Suprapubic skin (tissue), 4 donors: Measurements from ENCODE around the gene CFL2. TPM values are rescaled to one million over a fixed set of nuclear protein-coding genes. Genes with fewer than 3 reads are reported as not detected.
"Not testable (repeated sequence)": the region's sequence is repeated elsewhere in the genome, so short reads cannot be mapped to it uniquely, and the experiment has no call there.

Source experiments
- DNase-seq, 2 donors: peaks; one replicate each; pipeline ENCODE4 v3.0.0-alpha.2; 2019; ENCODE audit warnings: low spot score in 2 of 2
- H3K27ac ChIP-seq: fragments of 200-600 bp; sonication (generic); one replicate; pipeline ENCODE4 v1.5.1; 2019
- H3K27me3 ChIP-seq: fragments of 200-600 bp; sonication (generic); one replicate; pipeline ENCODE4 v1.5.1; 2019
- H3K36me3 ChIP-seq: fragments of 200-600 bp; sonication (generic); one replicate; pipeline ENCODE4 v1.5.1; 2019
- H3K4me1 ChIP-seq: fragments of 200-600 bp; sonication (generic); one replicate; pipeline ENCODE4 v1.5.1; 2019
- H3K4me3 ChIP-seq: fragments of 200-600 bp; sonication (generic); one replicate; pipeline ENCODE4 v1.5.1; 2019; ENCODE audit warnings: mild to moderate bottlenecking
- H3K9me3 ChIP-seq: fragments of 200-600 bp; sonication (generic); one replicate; pipeline ENCODE4 v1.5.1; 2019
- EP300 ChIP-seq: sonication (generic); formaldehyde crosslinking; IDR thresholded peaks from one replicate; pipeline ENCODE4 v1.6.1; 2017; ENCODE audit warnings: antibody characterized with exemption
- POLR2A ChIP-seq, 2 donors: fragments of 450-650 bp; IDR thresholded peaks; one replicate each; pipeline ENCODE4 v1.6.1; 2017; ENCODE audit warnings: antibody characterized with exemption in 2 of 2, mild to moderate bottlenecking in 2 of 2, moderate library complexity in 2 of 2
- POLR2AphosphoS5 ChIP-seq, 3 donors: sonication (generic); formaldehyde crosslinking; IDR thresholded peaks; one replicate each; pipeline ENCODE4 v1.6.1; 2017; ENCODE audit warnings: antibody characterized with exemption in 3 of 3
- WGBS: methylation state at CpG from one replicate; pipeline ENCODE4 v1.1.5; 2018; 5-methylcytosine and 5-hydroxymethylcytosine counted together
- total RNA-seq, 4 donors: library from RNA; depleted of rRNA; stranded (reverse); fragments of >200 nt; gene quantifications; one replicate each; pipeline ENCODE4 v1.1.0, GENCODE V29; 2016
- TF ChIP-seq, protein P1 (sequence below), 2 donors: fragments of 200-600 bp in 1 of 2; fragments of 450-650 bp in 1 of 2; sonication (generic) in 1 of 2; IDR thresholded peaks; one replicate each; pipeline ENCODE4 v1.5.1; 2016 to 2019; ENCODE audit warnings: antibody characterized with exemption in 2 of 2, mild to moderate bottlenecking in 1 of 2, moderate library complexity in 1 of 2

Gene CFL2
- total RNA-seq, 4 donors from 2014 or later, result 3.7 to 23.9 (median 8.7) TPM

DNA sequence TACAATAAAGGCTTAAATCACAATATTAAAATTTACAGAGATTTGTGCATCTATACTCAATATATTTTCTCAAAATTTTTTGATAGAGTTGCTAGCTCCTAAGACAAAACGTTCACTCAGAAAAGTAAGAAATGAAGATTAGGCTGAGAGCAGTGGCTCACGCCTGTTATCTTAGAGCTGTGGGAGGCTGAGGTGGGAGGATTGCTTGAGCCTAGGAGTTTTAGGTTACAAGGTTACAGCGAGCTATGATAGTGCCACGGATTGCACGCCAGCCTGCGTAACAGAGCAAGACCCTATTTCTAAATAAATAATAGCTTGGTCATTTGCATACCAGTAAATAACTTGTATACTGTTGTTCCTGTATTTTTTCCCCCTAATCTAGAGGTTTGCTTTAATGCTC, 35.0 kb upstream of the CFL2 start:
- H3K9me3 ChIP-seq, result no peaks in the 10 kb centered on the region
- H3K4me1 ChIP-seq, result no peaks in the 10 kb centered on the region
- TF ChIP-seq POLR2AphosphoS5 (IDR thresholded peaks at IDR 0.05) (no peak), POLR2A (IDR thresholded peaks at IDR 0.05) (no peak), EP300 (no peak)
- TF ChIP-seq, protein P1, sequence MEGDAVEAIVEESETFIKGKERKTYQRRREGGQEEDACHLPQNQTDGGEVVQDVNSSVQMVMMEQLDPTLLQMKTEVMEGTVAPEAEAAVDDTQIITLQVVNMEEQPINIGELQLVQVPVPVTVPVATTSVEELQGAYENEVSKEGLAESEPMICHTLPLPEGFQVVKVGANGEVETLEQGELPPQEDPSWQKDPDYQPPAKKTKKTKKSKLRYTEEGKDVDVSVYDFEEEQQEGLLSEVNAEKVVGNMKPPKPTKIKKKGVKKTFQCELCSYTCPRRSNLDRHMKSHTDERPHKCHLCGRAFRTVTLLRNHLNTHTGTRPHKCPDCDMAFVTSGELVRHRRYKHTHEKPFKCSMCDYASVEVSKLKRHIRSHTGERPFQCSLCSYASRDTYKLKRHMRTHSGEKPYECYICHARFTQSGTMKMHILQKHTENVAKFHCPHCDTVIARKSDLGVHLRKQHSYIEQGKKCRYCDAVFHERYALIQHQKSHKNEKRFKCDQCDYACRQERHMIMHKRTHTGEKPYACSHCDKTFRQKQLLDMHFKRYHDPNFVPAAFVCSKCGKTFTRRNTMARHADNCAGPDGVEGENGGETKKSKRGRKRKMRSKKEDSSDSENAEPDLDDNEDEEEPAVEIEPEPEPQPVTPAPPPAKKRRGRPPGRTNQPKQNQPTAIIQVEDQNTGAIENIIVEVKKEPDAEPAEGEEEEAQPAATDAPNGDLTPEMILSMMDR (IDR thresholded peaks at IDR 0.05), result no peak
- 92% methylated on average over 6 of the region's 6 CpGs for WGBS
- no peak overlapping the region for H3K27ac ChIP-seq
- H3K4me3 ChIP-seq, result no peak overlapping the region
- no peaks in the 10 kb centered on the region for H3K27me3 ChIP-seq
- peaks cover 20% of the 10 kb centered on the region for H3K36me3 ChIP-seq
- no peak for DNase-seq

DNA sequence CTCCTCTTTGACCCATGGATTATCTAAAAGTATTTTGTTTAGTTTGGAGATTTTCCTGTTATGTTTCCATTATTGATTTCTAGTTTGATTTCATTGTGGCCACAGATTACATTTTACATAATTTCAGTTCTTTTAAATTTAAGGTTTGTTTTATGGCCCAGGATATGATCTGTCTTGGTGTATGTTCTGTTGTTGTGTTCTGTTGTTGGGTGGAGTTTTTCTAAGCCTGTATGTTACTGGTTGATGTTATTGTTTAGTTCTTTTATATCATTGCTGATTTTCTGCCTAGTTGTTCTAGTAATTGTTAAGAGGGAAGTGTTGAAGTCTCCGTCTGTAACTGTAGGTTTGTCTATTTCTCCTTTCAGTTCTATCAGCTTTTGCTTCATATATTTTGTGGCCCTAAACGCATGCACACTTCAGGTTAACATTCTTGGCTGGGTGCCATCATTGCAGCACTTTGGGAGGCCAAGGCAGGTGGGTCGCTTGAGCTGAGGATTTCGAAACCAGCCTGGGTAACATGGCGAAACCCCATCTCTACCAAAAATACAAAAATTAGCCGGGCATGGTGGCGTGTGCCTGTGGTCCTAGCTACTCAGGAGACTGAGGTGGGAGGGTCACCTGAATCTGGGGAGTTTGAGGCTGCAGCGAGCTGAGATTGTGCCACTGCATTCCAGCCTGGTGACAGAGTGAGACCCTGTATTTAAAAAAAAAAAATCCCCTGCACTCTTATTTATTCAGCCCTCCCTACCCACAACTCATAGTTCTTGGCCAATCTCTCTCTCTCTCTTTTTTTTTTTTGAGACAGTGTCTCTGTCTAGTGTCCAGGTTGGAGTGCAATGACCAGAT, 28.1 kb upstream of the CFL2 start:
- Histone ChIP-seq H3K4me1 (no peaks in the 10 kb centered on the region), H3K36me3 (no peaks in the 10 kb centered on the region), H3K27me3 (no peaks in the 10 kb centered on the region), H3K9me3 (no peaks in the 10 kb centered on the region), H3K4me3 (no peak overlapping the region), H3K27ac (no peak overlapping the region)
- no peak for DNase-seq
- no peak for TF ChIP-seq POLR2AphosphoS5 (IDR thresholded peaks at IDR 0.05)
- TF ChIP-seq POLR2A (IDR thresholded peaks at IDR 0.05), result no peak
- TF ChIP-seq, protein P1 (IDR thresholded peaks at IDR 0.05), result no peak
- TF ChIP-seq EP300, result no peak
- WGBS, result 68% methylated on average over 8 of the region's 8 CpGs

DNA sequence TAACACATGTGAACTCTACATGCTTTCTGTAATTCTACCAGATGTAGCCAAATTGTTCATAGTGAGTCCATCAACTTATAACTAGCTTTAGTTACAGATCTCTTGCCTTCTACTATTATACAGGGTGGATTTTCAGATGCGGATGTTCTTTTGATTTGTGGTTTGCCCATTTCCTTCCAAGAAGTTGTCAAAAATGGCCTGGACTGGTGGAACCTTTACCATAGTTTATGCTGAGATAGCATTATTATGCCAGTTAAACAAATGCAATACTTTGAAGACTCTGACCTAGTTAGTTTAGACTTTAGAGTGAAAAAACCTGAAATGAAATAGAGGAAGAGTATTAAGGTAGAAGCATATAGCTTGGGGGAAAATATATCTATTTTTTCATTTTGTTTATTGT, 27.4 kb upstream of the CFL2 start:
- H3K27ac ChIP-seq, result no peak overlapping the region
- TF ChIP-seq POLR2AphosphoS5 (IDR thresholded peaks at IDR 0.05) (no peak), EP300 (no peak), POLR2A (IDR thresholded peaks at IDR 0.05) (no peak)
- TF ChIP-seq, protein P1 (IDR thresholded peaks at IDR 0.05), result no peak
- H3K36me3 ChIP-seq, result no peaks in the 10 kb centered on the region
- no peak overlapping the region for H3K4me3 ChIP-seq
- H3K27me3 ChIP-seq, result no peaks in the 10 kb centered on the region
- H3K4me1 ChIP-seq, result no peaks in the 10 kb centered on the region
- WGBS, result 61% methylated on average over 1 of the region's 1 CpG
- DNase-seq, result no peak
- no peaks in the 10 kb centered on the region for H3K9me3 ChIP-seq

DNA sequence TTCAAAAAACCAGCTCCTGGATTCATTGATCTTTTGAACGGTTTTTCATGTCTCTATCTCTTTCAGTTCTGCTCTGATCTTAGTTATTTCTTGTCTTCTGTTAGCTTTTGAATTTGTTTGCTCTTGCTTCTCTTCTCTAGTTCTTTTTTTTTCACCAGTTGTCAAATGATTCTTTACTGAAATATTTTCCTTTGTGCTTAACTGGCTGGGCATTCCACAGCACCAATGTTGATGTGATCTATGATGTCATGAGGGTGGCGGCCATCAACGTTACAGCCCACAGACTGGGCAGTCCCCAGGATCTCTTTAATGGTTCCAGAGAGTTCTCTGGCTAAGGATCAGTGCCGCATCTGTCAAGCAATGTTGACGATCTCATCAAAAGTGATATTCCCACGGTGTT, 25.7 kb upstream of the CFL2 start:
- not testable (repeated sequence) for H3K27ac ChIP-seq, H3K36me3 ChIP-seq, H3K4me1 ChIP-seq, H3K27me3 ChIP-seq, H3K4me3 ChIP-seq, H3K9me3 ChIP-seq, DNase-seq
- 76% methylated on average over 6 of the region's 6 CpGs for WGBS

DNA sequence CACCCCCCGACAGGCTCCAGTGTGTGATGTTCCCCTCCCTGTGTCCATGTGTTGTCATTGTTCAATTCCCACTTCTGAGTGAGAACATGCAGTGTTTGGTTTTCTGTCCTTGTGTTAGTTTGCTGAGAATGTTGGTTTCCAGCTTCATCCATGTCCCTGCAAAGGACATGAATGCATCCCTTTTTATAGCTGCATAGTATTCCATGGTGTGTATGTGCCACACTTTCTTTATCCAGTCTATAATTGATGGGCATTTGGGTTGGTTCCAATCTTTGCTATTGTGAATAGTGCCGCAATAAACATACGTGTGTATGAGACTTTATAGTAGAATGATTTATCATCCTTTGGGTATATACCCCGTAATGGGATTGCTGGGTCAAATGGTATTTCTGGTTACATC, 22.7 kb upstream of the CFL2 start:
- H3K27me3 ChIP-seq, result not testable (repeated sequence)

DNA sequence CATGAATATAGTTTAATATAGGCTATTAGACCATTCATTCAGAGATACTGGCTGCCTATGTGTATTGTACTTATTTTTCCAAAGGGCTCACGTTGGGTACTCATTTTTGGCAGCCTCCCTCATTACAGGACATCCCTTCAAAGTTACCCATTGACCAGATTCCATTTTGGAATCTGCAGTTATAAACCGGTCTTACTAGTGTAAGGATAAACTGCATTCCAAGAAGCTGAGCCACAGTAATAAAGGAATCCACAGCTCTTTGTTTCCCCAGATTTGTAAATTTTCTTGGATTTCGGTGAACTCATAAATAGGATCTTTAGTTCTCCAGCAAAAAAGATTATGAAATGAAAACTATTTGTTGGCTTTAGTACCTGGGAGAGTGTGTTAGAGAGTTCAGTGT, 18.9 kb upstream of the CFL2 start:
- Histone ChIP-seq H3K4me1 (no peaks in the 10 kb centered on the region), H3K27ac (no peak overlapping the region), H3K36me3 (no peaks in the 10 kb centered on the region), H3K4me3 (no peak overlapping the region), H3K27me3 (no peaks in the 10 kb centered on the region), H3K9me3 (no peaks in the 10 kb centered on the region)
- no peak for DNase-seq
- WGBS, result 45% methylated on average over 3 of the region's 3 CpGs
- TF ChIP-seq POLR2A (IDR thresholded peaks at IDR 0.05) (no peak), POLR2AphosphoS5 (IDR thresholded peaks at IDR 0.05) (no peak), EP300 (no peak)
- TF ChIP-seq, protein P1 (IDR thresholded peaks at IDR 0.05), result no peak

More for the DNA sequence above, 22.7 kb upstream of the CFL2 start:
- H3K36me3 ChIP-seq, DNase-seq, H3K4me3 ChIP-seq, H3K9me3 ChIP-seq, H3K27ac ChIP-seq, H3K4me1 ChIP-seq: not testable (repeated sequence)
- 66% methylated on average over 4 of the region's 4 CpGs for WGBS
